Endothelial cell (in vitro differentiated cells): ENCODE results near the gene ATP6V1B1. TPM values are rescaled to one million over a fixed set of nuclear protein-coding genes. Genes with fewer than 3 reads are reported as not detected.

Experiments
- DNase-seq: peaks from one replicate; pipeline ENCODE4 v3.0.0; 2021; ENCODE audit warnings: low spot score
- H3K27ac Mint-ChIP-seq: one replicate; pipeline ENCODE4 v1.8.0; 2021; ENCODE audit warnings: mixed read lengths, inconsistent platforms; ENCODE audit not compliant: unreplicated experiment
- H3K27me3 Mint-ChIP-seq: one replicate; pipeline ENCODE4 v1.8.0; 2021; ENCODE audit warnings: mild to moderate bottlenecking, moderate library complexity, mixed read lengths, inconsistent platforms; ENCODE audit not compliant: unreplicated experiment
- H3K36me3 Mint-ChIP-seq: one replicate; pipeline ENCODE4 v1.8.0; 2021; ENCODE audit warnings: mild to moderate bottlenecking, low read depth, mixed read lengths, inconsistent platforms; ENCODE audit not compliant: unreplicated experiment
- H3K4me1 Mint-ChIP-seq: one replicate; pipeline ENCODE4 v1.8.0; 2021; ENCODE audit warnings: mild to moderate bottlenecking, mixed read lengths, inconsistent platforms; ENCODE audit not compliant: unreplicated experiment
- H3K4me3 Mint-ChIP-seq: one replicate; pipeline ENCODE4 v1.8.0; 2021; ENCODE audit warnings: mild to moderate bottlenecking, mixed read lengths, inconsistent platforms; ENCODE audit not compliant: unreplicated experiment
- H3K9me3 Mint-ChIP-seq: one replicate; pipeline ENCODE4 v1.8.0; 2021; ENCODE audit warnings: mixed read lengths, inconsistent platforms; ENCODE audit not compliant: unreplicated experiment
- total RNA-seq: library from RNA; stranded (reverse); fragmentation: NEBNext Ultra II Directional; extraction: Animal tissue kit (Norgen Biotek cat#: 25700); gene quantifications from one replicate; pipeline ENCODE4 v1.2.1, GENCODE V29; 2021; ENCODE audit not compliant: unreplicated experiment
- TF ChIP-seq, protein P1 (sequence below): fragments of 200-600 bp; sonication (generic); IDR thresholded peaks from one replicate; pipeline ENCODE4 v1.5.0; 2021; ENCODE audit warnings: antibody characterized with exemption; ENCODE audit not compliant: unreplicated experiment

Gene ATP6V1B1
- total RNA-seq, 1 donor from 2014 or later: not detected

DNA sequence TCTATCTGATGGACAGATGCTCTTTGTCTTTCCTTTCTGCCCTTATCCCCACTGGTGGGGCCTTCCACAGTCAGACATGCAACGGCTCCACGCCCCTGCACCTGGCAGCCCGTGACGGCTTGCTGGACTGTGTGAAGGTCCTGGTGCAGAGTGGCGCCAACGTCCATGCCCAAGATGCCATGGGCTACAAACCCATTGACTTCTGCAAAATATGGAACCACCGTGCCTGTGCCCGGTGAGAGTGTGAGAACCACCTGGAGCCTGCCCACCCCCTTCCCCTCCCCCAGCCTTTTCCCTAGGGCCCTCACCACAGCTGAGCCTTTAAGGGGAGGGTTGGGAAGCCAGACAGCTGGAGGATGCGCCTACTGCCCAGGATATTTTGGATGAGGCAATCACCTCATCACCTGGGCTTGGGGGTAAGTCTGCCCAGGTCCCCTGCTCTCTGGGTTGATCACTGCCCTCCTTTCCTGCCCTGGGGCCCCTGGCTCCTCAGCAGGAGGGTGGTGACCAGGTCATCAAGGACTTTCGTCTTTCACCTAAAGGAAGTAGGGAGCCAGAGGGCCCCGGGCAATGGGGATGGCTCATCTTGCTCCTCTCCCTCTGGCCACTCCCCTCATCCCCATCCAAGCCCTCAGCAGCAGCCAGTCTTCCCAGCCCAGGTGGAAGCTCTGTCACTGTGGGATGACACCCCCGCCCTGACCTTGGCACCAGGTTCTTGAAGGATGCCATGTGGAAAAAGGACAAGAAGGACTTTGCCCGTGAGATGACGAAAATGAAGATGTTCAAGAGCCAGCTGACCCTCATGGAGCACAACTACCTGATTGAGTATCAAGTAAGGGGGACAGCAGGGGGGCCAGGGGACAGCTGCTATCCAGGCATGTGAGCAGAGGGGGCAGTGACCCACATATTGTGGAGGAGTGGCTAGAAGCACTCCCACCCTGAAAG, 46.4 kb downstream of the ATP6V1B1 start:
- H3K4me1 Mint-ChIP-seq: peaks cover 24% of the 10 kb centered on the region
- H3K36me3 Mint-ChIP-seq: peaks cover 32% of the 10 kb centered on the region
- no peak overlapping the region for H3K27ac Mint-ChIP-seq
- peaks cover 20% of the 10 kb centered on the region for H3K27me3 Mint-ChIP-seq
- TF ChIP-seq, protein P1, sequence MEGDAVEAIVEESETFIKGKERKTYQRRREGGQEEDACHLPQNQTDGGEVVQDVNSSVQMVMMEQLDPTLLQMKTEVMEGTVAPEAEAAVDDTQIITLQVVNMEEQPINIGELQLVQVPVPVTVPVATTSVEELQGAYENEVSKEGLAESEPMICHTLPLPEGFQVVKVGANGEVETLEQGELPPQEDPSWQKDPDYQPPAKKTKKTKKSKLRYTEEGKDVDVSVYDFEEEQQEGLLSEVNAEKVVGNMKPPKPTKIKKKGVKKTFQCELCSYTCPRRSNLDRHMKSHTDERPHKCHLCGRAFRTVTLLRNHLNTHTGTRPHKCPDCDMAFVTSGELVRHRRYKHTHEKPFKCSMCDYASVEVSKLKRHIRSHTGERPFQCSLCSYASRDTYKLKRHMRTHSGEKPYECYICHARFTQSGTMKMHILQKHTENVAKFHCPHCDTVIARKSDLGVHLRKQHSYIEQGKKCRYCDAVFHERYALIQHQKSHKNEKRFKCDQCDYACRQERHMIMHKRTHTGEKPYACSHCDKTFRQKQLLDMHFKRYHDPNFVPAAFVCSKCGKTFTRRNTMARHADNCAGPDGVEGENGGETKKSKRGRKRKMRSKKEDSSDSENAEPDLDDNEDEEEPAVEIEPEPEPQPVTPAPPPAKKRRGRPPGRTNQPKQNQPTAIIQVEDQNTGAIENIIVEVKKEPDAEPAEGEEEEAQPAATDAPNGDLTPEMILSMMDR: no peak
- H3K4me3 Mint-ChIP-seq: no peak overlapping the region
- H3K9me3 Mint-ChIP-seq: no peaks in the 10 kb centered on the region
- no peak for DNase-seq

- no peak overlapping the region for H3K27ac Mint-ChIP-seq
- H3K4me3 Mint-ChIP-seq: no peak overlapping the region
- peaks cover 39% of the 10 kb centered on the region for H3K36me3 Mint-ChIP-seq
- DNase-seq: no peak
- TF ChIP-seq, protein P1: no peak
- no peaks in the 10 kb centered on the region for H3K9me3 Mint-ChIP-seq
- H3K4me1 Mint-ChIP-seq: peaks cover 23% of the 10 kb centered on the region
- peaks cover 18% of the 10 kb centered on the region for H3K27me3 Mint-ChIP-seq
Observed at GRCh38 chr2:70982971-70983370, 47.3 kb downstream of the ATP6V1B1 start.

DNA sequence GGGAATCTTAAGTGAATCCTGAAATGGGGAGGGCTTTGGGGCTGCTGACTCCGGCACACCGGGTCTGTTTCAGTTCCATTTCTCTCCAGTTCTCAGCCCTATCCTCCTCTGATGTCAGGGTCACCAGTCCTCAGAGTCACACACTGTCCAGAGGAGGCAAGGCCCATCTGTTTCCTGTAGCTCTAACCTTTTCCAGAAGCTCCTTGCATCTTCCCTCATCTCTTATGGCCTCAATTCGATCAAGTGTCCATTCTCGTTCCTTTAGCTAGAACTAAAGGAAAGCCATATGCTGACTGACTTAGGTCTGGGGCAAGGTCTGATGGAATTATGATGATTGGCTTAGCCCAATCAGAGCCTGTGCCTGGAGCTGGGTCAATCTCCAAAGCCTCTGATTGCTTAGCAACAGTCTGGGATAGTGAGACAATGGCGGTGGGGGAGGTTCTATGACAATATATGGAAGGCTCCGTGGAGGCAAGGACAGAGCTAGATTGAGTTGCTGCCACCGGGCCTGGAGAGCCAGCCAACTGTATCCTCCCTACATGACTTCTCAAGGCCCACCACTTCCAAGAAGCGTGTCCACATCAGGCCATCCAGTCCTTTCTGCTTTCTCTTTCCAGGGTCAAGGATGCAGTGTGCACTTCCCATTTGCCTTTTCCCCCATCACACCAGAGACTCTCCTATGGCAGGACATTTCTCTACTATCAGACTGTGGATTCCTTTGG, 48.0 kb downstream of the ATP6V1B1 start:
- TF ChIP-seq, protein P1: no peak
- no peak overlapping the region for H3K27ac Mint-ChIP-seq
- DNase-seq: no peak
- H3K4me3 Mint-ChIP-seq: no peak overlapping the region
- peaks cover 16% of the 10 kb centered on the region for H3K27me3 Mint-ChIP-seq
- H3K9me3 Mint-ChIP-seq: no peaks in the 10 kb centered on the region
- peaks cover 39% of the 10 kb centered on the region for H3K36me3 Mint-ChIP-seq
- H3K4me1 Mint-ChIP-seq: peaks cover 20% of the 10 kb centered on the region

DNA sequence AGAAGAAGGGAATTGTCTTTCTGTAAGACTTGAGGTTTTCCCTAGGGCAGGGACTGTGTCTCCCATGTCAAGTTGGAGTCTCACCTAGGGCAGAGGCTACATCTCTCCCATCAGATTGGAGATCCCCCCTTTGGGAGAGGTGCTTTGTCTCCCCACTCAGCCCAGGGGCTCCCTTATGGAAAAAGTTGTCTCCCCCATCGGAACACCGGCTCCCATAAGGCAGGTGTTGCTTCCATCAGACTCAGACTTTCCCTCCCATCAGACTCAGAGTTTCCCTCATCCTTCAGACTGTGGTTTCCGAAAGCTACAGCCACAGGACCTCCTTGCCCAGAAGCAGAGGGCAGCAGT, 48.5 kb downstream of the ATP6V1B1 start:
- Mint-ChIP-seq H3K4me3 (peak overlapping the region; percentile 4), H3K36me3 (peaks cover 44% of the 10 kb centered on the region), H3K27ac (no peak overlapping the region), H3K27me3 (peaks cover 15% of the 10 kb centered on the region), H3K9me3 (no peaks in the 10 kb centered on the region), H3K4me1 (peaks cover 20% of the 10 kb centered on the region)
- DNase-seq: no peak
- TF ChIP-seq, protein P1: no peak
